ENCODE data around the gene PATZ1.

DNA sequence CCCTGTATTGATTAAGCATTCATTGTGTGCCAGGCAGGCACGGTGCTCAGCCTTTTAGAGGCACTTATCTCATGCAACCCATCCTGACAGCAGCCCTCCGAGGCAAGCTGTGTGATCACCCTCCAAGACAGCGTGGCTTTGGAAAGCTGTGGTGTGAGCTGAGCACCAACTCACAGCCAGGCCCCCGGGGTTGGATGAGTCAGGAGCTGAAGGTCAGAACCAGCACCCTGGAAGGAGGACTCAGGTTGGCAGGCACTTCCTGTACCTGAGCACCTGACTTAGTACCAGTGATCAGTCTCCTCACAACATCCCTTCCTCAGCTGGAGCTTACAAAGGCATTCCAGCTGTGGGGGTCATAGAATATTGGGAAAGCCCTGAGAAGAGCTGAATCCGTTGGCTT is 9.0 kb downstream of the PATZ1 start:
- TF ChIP-seq, protein P1, sequence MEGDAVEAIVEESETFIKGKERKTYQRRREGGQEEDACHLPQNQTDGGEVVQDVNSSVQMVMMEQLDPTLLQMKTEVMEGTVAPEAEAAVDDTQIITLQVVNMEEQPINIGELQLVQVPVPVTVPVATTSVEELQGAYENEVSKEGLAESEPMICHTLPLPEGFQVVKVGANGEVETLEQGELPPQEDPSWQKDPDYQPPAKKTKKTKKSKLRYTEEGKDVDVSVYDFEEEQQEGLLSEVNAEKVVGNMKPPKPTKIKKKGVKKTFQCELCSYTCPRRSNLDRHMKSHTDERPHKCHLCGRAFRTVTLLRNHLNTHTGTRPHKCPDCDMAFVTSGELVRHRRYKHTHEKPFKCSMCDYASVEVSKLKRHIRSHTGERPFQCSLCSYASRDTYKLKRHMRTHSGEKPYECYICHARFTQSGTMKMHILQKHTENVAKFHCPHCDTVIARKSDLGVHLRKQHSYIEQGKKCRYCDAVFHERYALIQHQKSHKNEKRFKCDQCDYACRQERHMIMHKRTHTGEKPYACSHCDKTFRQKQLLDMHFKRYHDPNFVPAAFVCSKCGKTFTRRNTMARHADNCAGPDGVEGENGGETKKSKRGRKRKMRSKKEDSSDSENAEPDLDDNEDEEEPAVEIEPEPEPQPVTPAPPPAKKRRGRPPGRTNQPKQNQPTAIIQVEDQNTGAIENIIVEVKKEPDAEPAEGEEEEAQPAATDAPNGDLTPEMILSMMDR (IDR thresholded peaks at IDR 0.05): no peak
- TF ChIP-seq POLR2A (IDR thresholded peaks at IDR 0.05): no peak

Measured in tibial nerve (tissue), 3 donors.